Measurements from ENCODE around the gene CALR. TPM values are rescaled to one million over a fixed set of nuclear protein-coding genes. Genes with fewer than 3 reads are reported as not detected.

CALR gene
- total and polyA plus RNA-seq, 9 of the 15 experiments (the other 6 are each of a cell fraction or from before 2014, with no cell fraction given), result 126 to 811 (median 642) TPM

- no peak for TF ChIP-seq ZBTB49 (CRISPR knock-in tag; IDR thresholded peaks at IDR 0.05; ENCODE audit: borderline replicate concordance)
- 0 out of 2 replicates have a peak, but pooled peaks have one; percentile 32 for TF ChIP-seq CC2D1A (IDR thresholded peaks at IDR 0.05)
- TF ChIP-seq ZNF830 (CRISPR knock-in tag; IDR thresholded peaks at IDR 0.05), result peak; percentile 31; the same call in 1 of the 2 replicates
- no peak for TF ChIP-seq YBX1 (IDR thresholded peaks at IDR 0.05)
- peak; percentile 82 for TF ChIP-seq GTF2B (IDR thresholded peaks at IDR 0.05; ENCODE audit: extremely low read depth, insufficient read length)
- no peak for TF ChIP-seq ZNF780A (CRISPR knock-in tag; IDR thresholded peaks at IDR 0.05)
- no peak; a peak in 1 of 3 replicates for TF ChIP-seq CBX3 (IDR thresholded peaks at IDR 0.05; ENCODE audit: borderline replicate concordance in 1 of 2, low read length in 2 of 2)
- no peak for TF ChIP-seq ZNF551 (CRISPR knock-in tag; IDR thresholded peaks at IDR 0.05)
- TF ChIP-seq DLX4 (CRISPR knock-in tag; IDR thresholded peaks at IDR 0.05), result no peak
- TF ChIP-seq FOXP1 (CRISPR knock-in tag; IDR thresholded peaks at IDR 0.05), result peak; percentile 88; the same call in 1 of the 2 replicates
- no peak for TF ChIP-seq ZNF444 (CRISPR knock-in tag; IDR thresholded peaks at IDR 0.05)
- TF ChIP-seq DPF2 (IDR thresholded peaks at IDR 0.05), result peak; percentile 43; the same call in 1 of the 2 replicates
- peak; percentile 45; the same call in 1 of the 2 replicates for TF ChIP-seq CTBP1 (IDR thresholded peaks at IDR 0.05; ENCODE audit: borderline replicate concordance)
- no peak for TF ChIP-seq ZNF24 (IDR thresholded peaks at IDR 0.05)
- no peak for TF ChIP-seq ZNF449 (CRISPR knock-in tag; IDR thresholded peaks at IDR 0.05)
- TF ChIP-seq HNRNPUL1 (IDR thresholded peaks at IDR 0.05; ENCODE audit: low read length), result no peak
- TF ChIP-seq KHSRP (IDR thresholded peaks at IDR 0.05), result no peak
- no peak for TF ChIP-seq ZBTB33 (CRISPR knock-in tag; IDR thresholded peaks at IDR 0.05)
- TF ChIP-seq HSF4 (CRISPR knock-in tag; IDR thresholded peaks at IDR 0.05; ENCODE audit: borderline replicate concordance), result no peak
- peak; percentile 100 for TF ChIP-seq GATAD2A (IDR thresholded peaks at IDR 0.05)
- no peak for TF ChIP-seq NR0B1 (IDR thresholded peaks at IDR 0.05; ENCODE audit: partially characterized antibody)
Measured at GRCh38 chr19:12937927-12938778, at the start of gene CALR (continued).
